Mesenchymal stem cell (in vitro differentiated cells and primary cell): Measurements from ENCODE around the gene CEP83.

ENCODE experiments used
- DNase-seq: peaks from one replicate; pipeline ENCODE4 v3.0.0-alpha.2; 2013
- H2AFZ ChIP-seq: one replicate; pipeline ENCODE4 v1.6.1; 2013; ENCODE audit warnings: low read depth, mild to moderate bottlenecking, control low read depth, inconsistent platforms, low read length, moderate library complexity
- H2AK5ac ChIP-seq: 2 replicates; pipeline ENCODE4 v1.6.1; 2013; ENCODE audit warnings: low read length, moderate library complexity, mild to moderate bottlenecking, inconsistent platforms; ENCODE audit not compliant: severe bottlenecking
- H2BK120ac ChIP-seq: one replicate; pipeline ENCODE4 v1.6.1; 2013; ENCODE audit warnings: low read depth, mild to moderate bottlenecking, inconsistent platforms, low read length, moderate library complexity
- H2BK12ac ChIP-seq, 2 experiments: one replicate each; pipeline ENCODE4 v1.6.1; 2013; ENCODE audit warnings: inconsistent platforms in 2 of 2, low read length in 2 of 2, mild to moderate bottlenecking in 2 of 2, moderate library complexity in 2 of 2, control low read depth in 1 of 2
- H2BK15ac ChIP-seq: one replicate; pipeline ENCODE4 v1.6.1; 2013; ENCODE audit warnings: mild to moderate bottlenecking, low read depth, inconsistent platforms; ENCODE audit not compliant: poor library complexity, severe bottlenecking
- H2BK5ac ChIP-seq: 2 replicates; pipeline ENCODE4 v1.6.1; 2013; ENCODE audit warnings: low read depth, mild to moderate bottlenecking, low read length, control low read depth, inconsistent platforms; ENCODE audit not compliant: poor library complexity, severe bottlenecking
- H3K14ac ChIP-seq, 2 experiments: one replicate each; pipeline ENCODE4 v1.6.1; 2013; ENCODE audit warnings: inconsistent platforms in 2 of 2, low read length in 2 of 2, control low read depth in 1 of 2, mild to moderate bottlenecking in 1 of 2, moderate library complexity in 1 of 2
- H3K18ac ChIP-seq, 2 experiments: one replicate each; pipeline ENCODE4 v1.6.1; 2013; ENCODE audit warnings: inconsistent platforms in 2 of 2, low read length in 2 of 2, control low read depth in 1 of 2, low read depth in 1 of 2, mild to moderate bottlenecking in 1 of 2
- H3K23ac ChIP-seq, 2 experiments: one replicate each; pipeline ENCODE4 v1.6.1; 2013; ENCODE audit warnings: inconsistent platforms in 2 of 2, low read length in 2 of 2, mild to moderate bottlenecking in 2 of 2, moderate library complexity in 2 of 2, control low read depth in 1 of 2
- H3K27ac ChIP-seq: 2 replicates; pipeline ENCODE4 v1.5.1; 2013; ENCODE audit warnings: mild to moderate bottlenecking, moderate library complexity, low read length, control low read depth, inconsistent platforms; ENCODE audit not compliant: poor library complexity, severe bottlenecking
- H3K27me3 ChIP-seq, 2 experiments: 2 replicates each; pipeline versions ENCODE4 v1.6.1 to v1.7.0; 2013; ENCODE audit warnings: low read length in 2 of 2, mild to moderate bottlenecking in 2 of 2, moderate library complexity in 2 of 2, control low read depth in 1 of 2, inconsistent platforms in 1 of 2; ENCODE audit not compliant: control insufficient read depth in 1 of 2, insufficient read depth in 1 of 2
- H3K36me3 ChIP-seq, 2 experiments: 2 replicates each; pipeline versions ENCODE4 v1.6.1 to v1.7.0; 2013; ENCODE audit warnings: low read length in 2 of 2, control low read depth in 1 of 2, inconsistent platforms in 1 of 2, low read depth in 1 of 2, mild to moderate bottlenecking in 1 of 2; ENCODE audit not compliant: insufficient read depth in 2 of 2, control insufficient read depth in 1 of 2
- H3K4ac ChIP-seq, 2 experiments: one replicate each; pipeline ENCODE4 v1.6.1; 2013; ENCODE audit warnings: inconsistent platforms in 2 of 2, low read length in 2 of 2, mild to moderate bottlenecking in 2 of 2, moderate library complexity in 2 of 2, control low read depth in 1 of 2, low read depth in 1 of 2
- H3K4me1 ChIP-seq: 2 replicates; pipeline ENCODE4 v1.6.1; 2013; ENCODE audit warnings: low read depth, low read length, control low read depth; ENCODE audit not compliant: control insufficient read depth, insufficient read depth
- H3K4me2 ChIP-seq: 2 replicates; pipeline ENCODE4 v1.6.1; 2013; ENCODE audit warnings: low read length, mild to moderate bottlenecking, inconsistent platforms; ENCODE audit not compliant: poor library complexity, severe bottlenecking
- H3K4me3 ChIP-seq, 2 experiments: 2 replicates each; pipeline versions ENCODE4 v1.5.1 to v1.7.0; 2013; ENCODE audit warnings: low read length in 2 of 2, mild to moderate bottlenecking in 2 of 2, control low read depth in 1 of 2, low read depth in 1 of 2; ENCODE audit not compliant: insufficient read depth in 1 of 2
- H3K79me1 ChIP-seq: replicated peaks from 2 replicates; pipeline ENCODE4 v1.6.1; 2013; ENCODE audit warnings: mild to moderate bottlenecking, control low read depth, low read length, inconsistent platforms; ENCODE audit not compliant: poor library complexity, severe bottlenecking
- H3K9ac ChIP-seq: 2 replicates; pipeline ENCODE4 v1.7.0; 2013; ENCODE audit warnings: mild to moderate bottlenecking, low read length, moderate library complexity
- H3K9me3 ChIP-seq: 2 replicates; pipeline ENCODE4 v1.7.0; 2013; ENCODE audit warnings: mild to moderate bottlenecking, low read length; ENCODE audit not compliant: control insufficient read depth
- H4K8ac ChIP-seq: one replicate; pipeline ENCODE4 v1.6.1; 2013; ENCODE audit warnings: inconsistent platforms, mild to moderate bottlenecking, low read length, moderate library complexity
- H4K91ac ChIP-seq: one replicate; pipeline ENCODE4 v1.6.1; 2013; ENCODE audit warnings: mild to moderate bottlenecking, low read length, inconsistent platforms
- WGBS: methylation state at CpG from one replicate; pipeline ENCODE4 v1.1.7; 2013; ENCODE audit warnings: mixed read lengths; 5-methylcytosine and 5-hydroxymethylcytosine counted together

Gene CEP83

DNA sequence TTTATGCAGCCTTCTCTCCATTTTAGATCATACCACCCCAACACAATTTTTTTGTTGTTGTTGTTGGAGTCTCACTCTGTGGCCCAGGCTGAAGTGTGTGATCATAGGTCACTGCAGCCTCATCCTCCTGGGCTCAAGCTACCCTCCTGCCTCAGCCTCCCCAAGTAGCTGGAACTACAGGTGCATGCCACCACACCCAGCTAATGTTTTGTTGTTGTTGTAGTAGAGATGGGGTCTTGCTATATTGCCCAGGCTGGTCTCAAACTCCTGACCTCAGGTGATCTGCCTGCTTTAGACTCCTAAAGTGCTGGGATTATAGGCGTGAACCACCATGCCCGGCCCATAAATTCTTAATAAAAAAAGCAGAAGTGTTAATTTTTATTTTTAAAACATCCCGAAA is 199.7 kb downstream of the CEP83 start:
- Histone ChIP-seq H3K9ac (no peak overlapping the region), H4K8ac (no peak overlapping the region), H3K9me3 (no peaks in the 10 kb centered on the region), H3K23ac (no peak overlapping the region), H3K27me3 (no peaks in the 10 kb centered on the region), H2BK120ac (no peak overlapping the region), H3K18ac (no peak overlapping the region), H3K27ac (no peak overlapping the region), H3K79me1 (no peaks in the 10 kb centered on the region), H3K4me2 (no peak overlapping the region), H2BK12ac (no peak overlapping the region), H2AFZ (no peak overlapping the region), H3K36me3 (peaks cover 0 to 14% of the 10 kb centered on the region in 2 experiments), H2BK15ac (no peak overlapping the region), H2BK5ac (no peak overlapping the region), H3K4me1 (peaks cover 6% of the 10 kb centered on the region), H3K4me3 (no peak overlapping the region), H4K91ac (no peak overlapping the region), H3K4ac (no peak overlapping the region), H2AK5ac (no peak overlapping the region), H3K14ac (no peak overlapping the region)
- no peak for DNase-seq
- no CpG with 5 or more reads among the region's 3 CpGs for WGBS

DNA sequence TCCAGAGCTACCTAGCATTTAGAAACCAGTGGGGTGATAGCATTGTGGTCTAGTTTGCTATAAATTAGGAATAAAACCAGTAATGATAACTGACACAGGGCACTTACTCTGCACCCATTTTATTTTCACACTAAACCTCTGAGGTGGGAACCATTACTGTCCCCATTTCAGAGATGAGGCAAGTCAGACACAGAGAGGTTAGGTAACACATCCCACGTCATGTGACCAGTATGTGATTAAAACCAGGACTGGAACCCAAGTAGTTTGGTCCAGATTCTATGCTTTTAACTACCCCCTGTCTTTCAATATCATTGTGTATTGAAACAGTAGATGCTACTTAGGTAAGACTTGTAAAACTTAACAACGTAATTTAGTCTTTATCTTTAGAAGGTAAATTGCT is 201.1 kb downstream of the CEP83 start:
- Histone ChIP-seq H3K4me3 (no peak overlapping the region), H2AK5ac (no peak overlapping the region), H3K27me3 (no peaks in the 10 kb centered on the region), H3K27ac (no peak overlapping the region), H3K4me1 (no peaks in the 10 kb centered on the region), H2BK12ac (no peak overlapping the region), H4K91ac (no peak overlapping the region), H3K9me3 (no peaks in the 10 kb centered on the region), H3K79me1 (no peaks in the 10 kb centered on the region), H3K36me3 (peaks cover 0 to 14% of the 10 kb centered on the region in 2 experiments), H3K14ac (no peak overlapping the region), H2AFZ (no peak overlapping the region), H3K4me2 (no peak overlapping the region), H2BK120ac (no peak overlapping the region), H3K4ac (no peak overlapping the region), H2BK15ac (no peak overlapping the region), H4K8ac (no peak overlapping the region), H2BK5ac (no peak overlapping the region), H3K9ac (no peak overlapping the region), H3K18ac (no peak overlapping the region), H3K23ac (no peak overlapping the region)
- no CpG with 5 or more reads among the region's 2 CpGs for WGBS
- DNase-seq, result no peak
